ENCODE measurements around the gene TMC7.
"Not testable (repeated sequence)": the region's sequence is repeated elsewhere in the genome, so short reads cannot be mapped to it uniquely, and the experiment has no call there.

TMC7 gene

GRCh38 chr16:18984435-18985005 is 786 bp downstream of the TMC7 start:
- no peak for DNase-seq

- not testable (repeated sequence) for DNase-seq
Measured at GRCh38 chr16:18985256-18985655, 1.5 kb downstream of the TMC7 start.

- not testable (repeated sequence) for DNase-seq
Measured at GRCh38 chr16:18991731-18992130, 8.0 kb downstream of the TMC7 start.

GRCh38 chr16:18993531-18993930 is 9.8 kb downstream of the TMC7 start:
- DNase-seq = not testable (repeated sequence)

GRCh38 chr16:18994181-18994580 is 10.4 kb downstream of the TMC7 start:
- not testable (repeated sequence) for DNase-seq

- not testable (repeated sequence) for DNase-seq
Measured at GRCh38 chr16:18995406-18995805, 11.7 kb downstream of the TMC7 start.

GRCh38 chr16:18996536-18996935 is 12.8 kb downstream of the TMC7 start:
- DNase-seq = not testable (repeated sequence)

GRCh38 chr16:18997001-18997400 is 13.3 kb downstream of the TMC7 start:
- not testable (repeated sequence) for DNase-seq

- DNase-seq = no peak
Measured at GRCh38 chr16:18999045-18999393, 15.3 kb downstream of the TMC7 start.

GRCh38 chr16:19001788-19002187 is 18.1 kb downstream of the TMC7 start:
- DNase-seq = no peak

- no peak for DNase-seq
Measured at GRCh38 chr16:19003935-19004334, 20.2 kb downstream of the TMC7 start.

GRCh38 chr16:19005561-19006445 is 22.1 kb downstream of the TMC7 start:
- no peak for DNase-seq

- DNase-seq = no peak
Measured at GRCh38 chr16:19006446-19007315, 22.9 kb downstream of the TMC7 start.

- no peak for DNase-seq
Measured at GRCh38 chr16:19008245-19009169, 24.8 kb downstream of the TMC7 start.

- no peak for DNase-seq
Measured at GRCh38 chr16:19011169-19011731, 27.5 kb downstream of the TMC7 start.

- no peak for DNase-seq
Measured at GRCh38 chr16:19014461-19014860, 30.7 kb downstream of the TMC7 start.

GRCh38 chr16:19017179-19017578 is 33.4 kb downstream of the TMC7 start:
- no peak for DNase-seq

- no peak for DNase-seq
Measured at GRCh38 chr16:19020689-19021088, 37.0 kb downstream of the TMC7 start.

GRCh38 chr16:19021747-19022146 is 38.0 kb downstream of the TMC7 start:
- DNase-seq = no peak

- DNase-seq = no peak
Measured at GRCh38 chr16:19027416-19027815, 43.7 kb downstream of the TMC7 start.

- no peak for DNase-seq
Measured at GRCh38 chr16:19029980-19030379, 46.2 kb downstream of the TMC7 start.

- no peak for DNase-seq
Measured at GRCh38 chr16:19031738-19032137, 48.0 kb downstream of the TMC7 start.
